ENCODE measurements around the gene KDM5C. TPM values are rescaled to one million over a fixed set of nuclear protein-coding genes. Genes with fewer than 3 reads are reported as not detected.

Gene KDM5C
- total and polyA plus RNA-seq, 9 of the 15 experiments (the other 6 are each of a cell fraction or from before 2014, with no cell fraction given), result 0.62 to 136 (median 52.4) TPM

- TF ChIP-seq CUX1 (CRISPR knock-in tag; IDR thresholded peaks at IDR 0.05), result no peak
- no peak for TF ChIP-seq ELF4 (CRISPR knock-in tag; IDR thresholded peaks at IDR 0.05)
- TF ChIP-seq RBFOX2 (IDR thresholded peaks at IDR 0.05; ENCODE audit: low read depth, low read length), result peak; percentile 58
- TF ChIP-seq POLR2AphosphoS5 (IDR thresholded peaks at IDR 0.05; ENCODE audit: control insufficient read depth, insufficient read depth, low read depth, low read length), result no peak
- TF ChIP-seq ZFP36 (IDR thresholded peaks at IDR 0.05; ENCODE audit: low read depth, low read length, partially characterized antibody), result no peak
- TF ChIP-seq, protein P1, sequence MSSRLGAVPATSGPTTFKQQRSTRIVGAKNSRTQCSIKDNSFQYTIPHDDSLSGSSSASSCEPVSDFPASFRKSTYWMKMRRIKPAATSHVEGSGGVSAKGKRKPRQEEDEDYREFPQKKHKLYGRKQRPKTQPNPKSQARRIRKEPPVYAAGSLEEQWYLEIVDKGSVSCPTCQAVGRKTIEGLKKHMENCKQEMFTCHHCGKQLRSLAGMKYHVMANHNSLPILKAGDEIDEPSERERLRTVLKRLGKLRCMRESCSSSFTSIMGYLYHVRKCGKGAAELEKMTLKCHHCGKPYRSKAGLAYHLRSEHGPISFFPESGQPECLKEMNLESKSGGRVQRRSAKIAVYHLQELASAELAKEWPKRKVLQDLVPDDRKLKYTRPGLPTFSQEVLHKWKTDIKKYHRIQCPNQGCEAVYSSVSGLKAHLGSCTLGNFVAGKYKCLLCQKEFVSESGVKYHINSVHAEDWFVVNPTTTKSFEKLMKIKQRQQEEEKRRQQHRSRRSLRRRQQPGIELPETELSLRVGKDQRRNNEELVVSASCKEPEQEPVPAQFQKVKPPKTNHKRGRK (tag; IDR thresholded peaks at IDR 0.05), result 0 out of 2 replicates have a peak, but pooled peaks have one; percentile 56
- TF ChIP-seq ZBTB33 (CRISPR knock-in tag; IDR thresholded peaks at IDR 0.05), result peak; percentile 78
- TF ChIP-seq ATF1 (CRISPR knock-in tag; IDR thresholded peaks at IDR 0.05), result no peak
- TF ChIP-seq ATF1 (tag; IDR thresholded peaks at IDR 0.05), result peak; percentile 12; the same call in 1 of the 2 replicates
- TF ChIP-seq BRD4 (IDR thresholded peaks at IDR 0.05), result 0 out of 2 replicates have a peak, but pooled peaks have one; percentile 35
- 0 out of 2 replicates have a peak, but pooled peaks have one; percentile 4 for TF ChIP-seq ZNF398 (CRISPR knock-in tag; IDR thresholded peaks at IDR 0.05)
- TF ChIP-seq SMC3 (conservative IDR thresholded peaks at IDR 0.05; ENCODE audit: insufficient read depth, low read depth, low read length), result no peak
- TF ChIP-seq L3MBTL2 (IDR thresholded peaks at IDR 0.05), result peak; percentile 39; the same call in 1 of the 2 replicates
- 0 out of 2 replicates have a peak, but pooled peaks have one; percentile 29 for TF ChIP-seq THRAP3 (IDR thresholded peaks at IDR 0.05; ENCODE audit: borderline replicate concordance)
Observed at GRCh38 chrX:53254570-53255461, 29.8 kb upstream of the KDM5C start (continued).
